H1 (cell line): ENCODE measurements around the gene GIMAP4.

Experiments used
- CTCF ChIP-seq, 3 experiments: IDR thresholded peaks; 1 replicate in 2 of 3; 2 replicates in 1 of 3; pipeline versions ENCODE4 v1.5.1 to v1.6.1; 2011; ENCODE audit warnings: low read length in 3 of 3, mild to moderate bottlenecking in 3 of 3, inconsistent platforms in 2 of 3, low read depth in 1 of 3, moderate library complexity in 1 of 3; ENCODE audit not compliant: insufficient read depth in 1 of 3; ENCODE audit errors: control extremely low read depth in 1 of 3
- EZH2 ChIP-seq: fragments of 200-600 bp; sonication (generic); IDR thresholded peaks from 2 replicates; pipeline ENCODE4 v1.7.1; 2012; ENCODE audit warnings: low read depth, mild to moderate bottlenecking, moderate library complexity, low read length, inconsistent platforms; ENCODE audit not compliant: severe bottlenecking
- GABPA ChIP-seq: IDR thresholded peaks from 2 replicates; pipeline ENCODE4 v1.6.1; 2011; ENCODE audit warnings: mild to moderate bottlenecking, low read length, moderate library complexity, borderline replicate concordance; ENCODE audit not compliant: insufficient read depth
- PHF8 ChIP-seq: fragments of 200-600 bp; sonication (generic); conservative IDR thresholded peaks from 2 replicates; pipeline ENCODE4 v1.7.1; 2012; ENCODE audit warnings: low read depth, mild to moderate bottlenecking, inconsistent platforms, low read length, moderate library complexity
- POLR2A ChIP-seq, 2 experiments: IDR thresholded peaks; 1 replicate in 1 of 2; 2 replicates in 1 of 2; pipeline ENCODE4 v1.6.1; 2011; ENCODE audit warnings: low read depth in 2 of 2, low read length in 2 of 2, mild to moderate bottlenecking in 2 of 2; ENCODE audit errors: control extremely low read depth in 1 of 2
- RFX5 ChIP-seq: IDR thresholded peaks from 2 replicates; pipeline ENCODE4 v1.6.1; 2011; ENCODE audit warnings: low read depth, low read length, improper control_type of control experiment, borderline replicate concordance
- SIRT6 ChIP-seq: IDR thresholded peaks from one replicate; pipeline ENCODE4 v1.7.1; 2012; ENCODE audit warnings: low read length, inconsistent platforms
- SP2 ChIP-seq: IDR thresholded peaks from 2 replicates; pipeline ENCODE4 v1.6.1; 2012; ENCODE audit warnings: mild to moderate bottlenecking, low read length, inconsistent platforms
- SRF ChIP-seq: IDR thresholded peaks from 2 replicates; pipeline ENCODE4 v1.6.1; 2011; ENCODE audit warnings: mild to moderate bottlenecking, low read depth, low read length, moderate library complexity
- TF ChIP-seq, protein P1 (sequence below): IDR thresholded peaks from 2 replicates; pipeline ENCODE4 v1.6.1; 2012; ENCODE audit warnings: inconsistent platforms
- TF ChIP-seq, protein P2 (sequence below): IDR thresholded peaks from 2 replicates; pipeline ENCODE4 v1.6.1; 2012; ENCODE audit warnings: inconsistent platforms

DNA sequence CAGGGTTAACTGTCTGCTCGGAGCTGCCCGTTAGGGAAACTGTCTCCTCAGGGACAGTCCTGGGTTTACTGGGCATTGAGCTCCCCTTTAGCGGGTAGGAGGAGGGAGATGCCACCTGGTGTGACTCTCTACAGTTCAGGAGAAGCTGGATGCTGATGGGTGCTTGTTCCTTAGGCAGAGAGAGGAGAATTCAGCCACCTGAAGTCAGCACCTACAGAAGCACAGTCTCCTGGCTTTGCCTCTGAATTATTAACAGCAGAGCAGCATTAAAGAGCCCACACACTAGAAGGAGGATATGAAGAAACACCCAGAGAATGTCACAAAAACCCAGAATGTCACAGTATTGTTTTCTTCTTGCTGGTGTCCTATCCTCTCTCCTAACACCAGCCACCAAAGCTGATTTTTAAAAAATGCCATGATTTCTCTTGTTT is 696 bp downstream of the GIMAP4 start:
- TF ChIP-seq GABPA (no peak), CTCF (IDR thresholded peaks at IDR 0.05; ENCODE audit: control extremely low read depth in 1 of 3, insufficient read depth in 1 of 3, low read depth in 1 of 3, low read length in 3 of 3) (no peak), SRF (no peak), SIRT6 (no peak), RFX5 (no peak), POLR2A (IDR thresholded peaks at IDR 0.05; ENCODE audit: control extremely low read depth in 1 of 2, low read depth in 2 of 2, low read length in 2 of 2) (no peak), PHF8 (no peak), SP2 (no peak), EZH2 (no peak)
- TF ChIP-seq, protein P1, sequence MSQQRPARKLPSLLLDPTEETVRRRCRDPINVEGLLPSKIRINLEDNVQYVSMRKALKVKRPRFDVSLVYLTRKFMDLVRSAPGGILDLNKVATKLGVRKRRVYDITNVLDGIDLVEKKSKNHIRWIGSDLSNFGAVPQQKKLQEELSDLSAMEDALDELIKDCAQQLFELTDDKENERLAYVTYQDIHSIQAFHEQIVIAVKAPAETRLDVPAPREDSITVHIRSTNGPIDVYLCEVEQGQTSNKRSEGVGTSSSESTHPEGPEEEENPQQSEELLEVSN, result no peak
- TF ChIP-seq, protein P2, sequence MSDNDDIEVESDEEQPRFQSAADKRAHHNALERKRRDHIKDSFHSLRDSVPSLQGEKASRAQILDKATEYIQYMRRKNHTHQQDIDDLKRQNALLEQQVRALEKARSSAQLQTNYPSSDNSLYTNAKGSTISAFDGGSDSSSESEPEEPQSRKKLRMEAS, result no peak
